VCaP (cell line): ENCODE measurements around the gene SPTBN4.

ENCODE experiments used
- H3K27ac ChIP-seq: fragments of 450-650 bp; 2 replicates; pipeline ENCODE4 v1.5.1; 2017
- TF ChIP-seq, protein P1 (sequence below): fragments of 450-650 bp; conservative IDR thresholded peaks from 2 replicates; pipeline ENCODE4 v1.5.1; 2017; ENCODE audit warnings: mild to moderate bottlenecking, moderate library complexity

SPTBN4 gene

DNA sequence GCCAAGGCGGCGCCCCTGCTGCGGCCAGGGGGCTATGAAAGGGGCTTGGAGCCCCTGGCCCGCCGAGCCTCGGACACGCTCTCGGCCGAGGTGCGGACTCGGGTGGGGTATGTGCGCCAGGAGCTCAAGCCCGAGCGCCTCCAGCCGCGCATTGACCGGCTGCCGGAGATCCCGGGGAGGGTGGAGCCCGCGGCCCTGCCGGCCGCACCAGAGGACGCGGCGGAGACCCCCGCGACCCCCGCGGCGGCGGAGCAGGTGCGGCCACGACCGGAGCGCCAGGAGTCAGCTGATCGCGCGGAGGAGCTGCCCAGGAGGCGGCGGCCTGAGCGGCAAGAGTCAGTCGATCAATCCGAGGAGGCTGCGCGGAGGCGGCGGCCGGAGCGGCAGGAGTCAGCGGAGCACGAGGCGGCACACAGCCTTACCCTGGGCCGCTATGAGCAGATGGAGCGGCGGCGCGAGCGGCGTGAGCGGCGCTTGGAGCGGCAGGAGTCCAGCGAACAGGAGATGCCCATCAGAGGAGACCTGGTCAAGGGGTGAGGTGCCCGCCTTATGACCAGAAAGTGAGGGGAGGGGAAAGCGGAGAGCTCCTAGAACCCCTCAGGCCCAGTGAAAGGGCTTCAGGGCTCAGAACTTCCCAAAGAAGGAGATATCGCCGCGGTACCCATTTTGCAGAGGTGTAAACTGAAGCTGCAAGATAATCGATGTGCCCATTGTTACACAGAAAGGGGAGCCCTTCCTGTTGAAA lies 101.1 kb downstream of the SPTBN4 start:
- H3K27ac ChIP-seq, result no peak overlapping the region
- TF ChIP-seq, protein P1, sequence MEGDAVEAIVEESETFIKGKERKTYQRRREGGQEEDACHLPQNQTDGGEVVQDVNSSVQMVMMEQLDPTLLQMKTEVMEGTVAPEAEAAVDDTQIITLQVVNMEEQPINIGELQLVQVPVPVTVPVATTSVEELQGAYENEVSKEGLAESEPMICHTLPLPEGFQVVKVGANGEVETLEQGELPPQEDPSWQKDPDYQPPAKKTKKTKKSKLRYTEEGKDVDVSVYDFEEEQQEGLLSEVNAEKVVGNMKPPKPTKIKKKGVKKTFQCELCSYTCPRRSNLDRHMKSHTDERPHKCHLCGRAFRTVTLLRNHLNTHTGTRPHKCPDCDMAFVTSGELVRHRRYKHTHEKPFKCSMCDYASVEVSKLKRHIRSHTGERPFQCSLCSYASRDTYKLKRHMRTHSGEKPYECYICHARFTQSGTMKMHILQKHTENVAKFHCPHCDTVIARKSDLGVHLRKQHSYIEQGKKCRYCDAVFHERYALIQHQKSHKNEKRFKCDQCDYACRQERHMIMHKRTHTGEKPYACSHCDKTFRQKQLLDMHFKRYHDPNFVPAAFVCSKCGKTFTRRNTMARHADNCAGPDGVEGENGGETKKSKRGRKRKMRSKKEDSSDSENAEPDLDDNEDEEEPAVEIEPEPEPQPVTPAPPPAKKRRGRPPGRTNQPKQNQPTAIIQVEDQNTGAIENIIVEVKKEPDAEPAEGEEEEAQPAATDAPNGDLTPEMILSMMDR, result no peak

DNA sequence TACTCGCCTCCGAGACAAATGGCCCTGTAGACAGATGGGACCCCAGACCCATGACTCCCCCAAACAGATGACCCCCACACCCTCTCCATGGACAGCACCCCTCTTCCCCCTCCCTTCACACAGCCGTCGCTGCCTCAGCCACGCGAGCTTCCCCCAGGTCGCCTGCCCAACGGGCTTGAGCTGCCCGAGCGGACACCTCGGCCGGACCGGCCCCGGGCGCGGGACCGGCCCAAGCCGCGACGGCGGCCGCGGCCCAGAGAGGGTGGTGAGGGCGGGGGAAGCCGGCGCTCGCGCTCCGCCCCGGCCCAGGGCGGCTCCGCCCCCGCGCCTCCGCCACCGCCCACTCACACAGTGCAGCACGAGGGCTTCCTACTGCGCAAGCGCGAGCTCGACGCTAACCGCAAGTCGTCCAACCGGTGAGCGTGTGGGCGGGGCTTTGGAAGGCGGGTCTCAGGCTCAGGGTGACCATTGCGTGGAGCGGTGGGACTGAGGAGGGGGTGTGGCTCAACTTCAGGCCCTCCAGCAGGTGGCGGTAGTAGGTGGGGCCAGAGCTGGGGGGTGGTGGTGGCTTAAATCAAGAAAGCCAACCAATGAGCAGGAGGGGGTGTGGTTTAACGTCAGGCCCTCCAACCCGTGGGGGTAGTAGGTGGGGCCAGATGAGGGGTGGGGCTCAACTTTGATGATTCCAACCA lies 103.7 kb downstream of the SPTBN4 start:
- TF ChIP-seq, protein P1, result no peak
- peak overlapping the region; percentile 19; the same call in 1 of the 2 replicates for H3K27ac ChIP-seq

DNA sequence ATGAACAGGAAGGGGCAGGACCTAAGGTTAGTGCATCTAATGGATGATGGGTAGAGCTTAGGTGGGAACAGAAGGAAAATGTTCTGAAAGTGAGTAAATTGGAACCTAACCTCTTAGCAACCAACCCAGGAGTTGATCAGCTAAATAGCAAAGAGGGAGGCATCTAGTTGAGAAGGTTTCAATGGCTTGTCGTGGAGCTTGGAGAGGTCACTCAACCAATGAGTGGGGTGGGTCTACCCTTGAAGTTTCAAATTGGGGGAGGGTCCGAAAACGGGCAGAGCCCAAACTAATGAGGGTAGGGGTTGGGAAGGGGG lies 104.2 kb downstream of the SPTBN4 start:
- TF ChIP-seq, protein P1, result no peak
- H3K27ac ChIP-seq, result no peak overlapping the region

DNA sequence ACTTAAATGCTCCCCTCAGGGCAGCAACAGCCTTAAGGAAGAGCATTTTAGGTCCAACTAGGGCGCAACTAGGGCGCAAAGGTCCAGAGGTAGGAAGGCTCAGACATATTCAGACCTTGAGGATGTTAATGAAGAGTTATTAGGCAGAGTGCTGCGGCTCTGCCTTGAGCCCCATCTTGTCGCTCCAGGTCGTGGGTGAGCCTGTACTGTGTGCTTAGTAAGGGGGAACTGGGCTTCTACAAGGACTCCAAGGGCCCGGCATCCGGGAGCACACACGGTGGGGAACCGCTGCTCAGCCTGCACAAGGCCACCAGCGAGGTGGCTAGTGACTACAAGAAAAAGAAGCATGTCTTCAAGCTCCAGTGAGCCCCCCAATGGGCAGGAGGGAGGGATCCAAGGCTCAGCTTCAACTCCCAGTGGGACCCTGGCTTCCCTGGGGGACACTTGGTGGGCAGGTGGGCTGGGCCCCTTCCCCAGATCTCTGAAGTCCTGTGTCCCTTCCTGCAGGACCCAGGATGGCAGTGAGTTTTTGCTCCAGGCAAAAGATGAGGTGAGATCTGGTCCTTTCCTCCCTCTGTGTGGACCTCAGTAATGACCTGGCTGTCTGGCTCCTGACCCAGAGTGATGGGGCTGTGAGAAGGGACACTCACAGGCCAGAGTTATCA lies 105.2 kb downstream of the SPTBN4 start:
- no peak overlapping the region for H3K27ac ChIP-seq
- TF ChIP-seq, protein P1, result no peak

DNA sequence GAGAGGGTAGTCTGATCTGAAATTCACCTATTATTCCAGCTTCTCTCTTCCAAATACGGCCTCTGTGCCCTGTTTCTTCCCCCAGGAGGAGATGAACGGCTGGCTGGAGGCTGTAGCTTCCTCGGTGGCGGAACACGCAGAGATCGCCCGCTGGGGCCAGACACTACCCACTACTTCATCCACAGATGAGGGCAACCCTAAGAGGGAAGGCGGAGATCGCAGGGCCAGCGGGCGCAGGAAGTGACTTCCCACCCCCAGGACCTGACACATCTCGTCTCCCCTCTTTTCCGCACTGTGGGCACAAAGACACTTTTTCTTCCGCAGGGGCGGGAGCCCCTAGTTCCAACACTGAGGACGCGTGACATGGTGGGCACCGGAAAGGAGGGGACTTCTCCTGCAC lies 108.5 kb downstream of the SPTBN4 start:
- no peak overlapping the region for H3K27ac ChIP-seq
- TF ChIP-seq, protein P1, result no peak

DNA sequence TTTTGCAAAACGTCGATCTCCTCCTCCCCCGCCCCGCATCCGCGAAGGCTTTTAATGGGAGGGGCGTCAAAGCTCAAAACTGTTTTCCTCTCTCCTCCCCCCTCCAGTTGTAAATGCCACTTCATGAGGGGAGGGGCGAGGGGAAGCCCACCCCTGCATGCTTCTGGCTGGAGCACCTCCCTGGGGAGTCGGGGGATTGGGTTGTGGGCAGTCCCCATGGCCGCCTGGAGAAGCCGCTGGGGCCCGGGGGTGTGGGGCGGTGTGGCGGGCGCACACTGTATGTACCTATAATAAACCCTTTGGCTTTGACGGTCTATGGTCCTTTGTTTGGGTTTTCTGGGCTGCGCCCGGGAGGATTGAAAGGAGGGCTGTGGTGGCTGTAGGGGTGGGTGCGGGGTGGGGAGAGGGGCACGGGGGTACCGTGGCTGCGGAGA lies 109.4 kb downstream of the SPTBN4 start:
- peak overlapping the region; percentile 60; the same call in 1 of the 2 replicates for H3K27ac ChIP-seq

More for the DNA sequence above, 109.4 kb downstream of the SPTBN4 start:
- TF ChIP-seq, protein P1, result no peak
